Epithelial cell of esophagus (primary cell): Measurements from ENCODE around the gene ADGRL3.

Experiments
- DNase-seq: peaks from one replicate; pipeline ENCODE4 v3.0.0; 2010; ENCODE audit warnings: low read depth
- H3K4me3 ChIP-seq: 2 replicates; pipeline ENCODE4 v1.5.1; 2011; ENCODE audit warnings: mild to moderate bottlenecking, low read length, control low read depth
- TF ChIP-seq, protein P1 (sequence below): IDR thresholded peaks from 2 replicates; pipeline ENCODE4 v1.5.1; 2011; ENCODE audit warnings: low read depth, mild to moderate bottlenecking, low read length, control low read depth, inconsistent platforms; ENCODE audit not compliant: insufficient read depth; ENCODE audit errors: missing control alignments

ADGRL3 gene

DNA sequence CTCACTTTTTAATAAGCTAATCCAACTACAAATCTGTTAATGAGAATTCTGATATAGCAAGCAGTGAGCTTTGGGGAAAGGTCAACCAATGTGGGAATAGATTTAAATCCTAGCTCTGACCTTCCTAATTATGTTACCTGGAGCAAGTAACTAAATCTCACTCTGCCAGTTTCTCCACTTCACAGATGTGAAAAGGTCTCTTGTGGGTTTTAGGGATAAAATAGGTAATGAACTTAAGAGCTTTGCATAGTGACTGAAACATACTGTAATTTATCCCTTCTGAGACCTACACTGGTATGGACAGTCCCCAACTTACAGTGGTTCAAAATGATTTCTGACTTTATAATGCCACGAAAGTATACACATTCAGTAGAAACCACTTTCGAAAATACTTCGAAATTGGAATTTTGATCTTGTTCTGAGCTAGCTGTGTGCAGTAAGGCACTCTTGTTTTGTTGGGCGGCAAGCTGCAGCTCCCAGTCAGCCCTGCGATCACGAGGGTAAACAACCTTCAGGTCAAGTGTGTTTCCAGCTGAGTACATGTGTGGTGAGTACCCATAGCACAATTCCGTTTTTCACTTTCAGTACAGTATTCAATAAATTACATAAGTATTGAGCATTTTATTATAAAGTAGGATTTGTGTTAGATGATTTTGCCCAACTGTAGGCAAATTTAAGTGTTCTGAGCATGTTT, 93.7 kb downstream of the ADGRL3 start:
- TF ChIP-seq, protein P1, sequence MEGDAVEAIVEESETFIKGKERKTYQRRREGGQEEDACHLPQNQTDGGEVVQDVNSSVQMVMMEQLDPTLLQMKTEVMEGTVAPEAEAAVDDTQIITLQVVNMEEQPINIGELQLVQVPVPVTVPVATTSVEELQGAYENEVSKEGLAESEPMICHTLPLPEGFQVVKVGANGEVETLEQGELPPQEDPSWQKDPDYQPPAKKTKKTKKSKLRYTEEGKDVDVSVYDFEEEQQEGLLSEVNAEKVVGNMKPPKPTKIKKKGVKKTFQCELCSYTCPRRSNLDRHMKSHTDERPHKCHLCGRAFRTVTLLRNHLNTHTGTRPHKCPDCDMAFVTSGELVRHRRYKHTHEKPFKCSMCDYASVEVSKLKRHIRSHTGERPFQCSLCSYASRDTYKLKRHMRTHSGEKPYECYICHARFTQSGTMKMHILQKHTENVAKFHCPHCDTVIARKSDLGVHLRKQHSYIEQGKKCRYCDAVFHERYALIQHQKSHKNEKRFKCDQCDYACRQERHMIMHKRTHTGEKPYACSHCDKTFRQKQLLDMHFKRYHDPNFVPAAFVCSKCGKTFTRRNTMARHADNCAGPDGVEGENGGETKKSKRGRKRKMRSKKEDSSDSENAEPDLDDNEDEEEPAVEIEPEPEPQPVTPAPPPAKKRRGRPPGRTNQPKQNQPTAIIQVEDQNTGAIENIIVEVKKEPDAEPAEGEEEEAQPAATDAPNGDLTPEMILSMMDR: no peak
- DNase-seq: no peak
- no peak overlapping the region for H3K4me3 ChIP-seq

DNA sequence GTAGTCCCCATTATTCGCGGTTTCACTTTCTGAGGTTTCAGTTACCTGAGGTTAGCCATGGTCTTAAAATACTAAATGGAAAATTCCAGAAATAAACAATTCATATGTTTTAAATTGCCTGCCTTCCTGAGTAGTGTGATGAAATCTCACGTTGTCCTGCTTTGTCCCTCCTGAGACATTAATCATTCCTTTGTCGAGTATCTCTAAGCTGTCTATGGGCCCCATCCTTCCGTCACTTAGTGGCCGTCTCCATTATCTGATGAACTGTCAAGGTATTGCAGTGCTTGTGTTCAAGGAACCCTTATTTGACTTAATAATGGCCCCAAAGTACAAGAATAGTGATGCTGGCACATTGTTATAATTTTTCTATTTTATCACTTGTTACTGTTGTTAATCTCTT, 94.8 kb downstream of the ADGRL3 start:
- TF ChIP-seq, protein P1: no peak
- no peak for DNase-seq
- no peak overlapping the region for H3K4me3 ChIP-seq

DNA sequence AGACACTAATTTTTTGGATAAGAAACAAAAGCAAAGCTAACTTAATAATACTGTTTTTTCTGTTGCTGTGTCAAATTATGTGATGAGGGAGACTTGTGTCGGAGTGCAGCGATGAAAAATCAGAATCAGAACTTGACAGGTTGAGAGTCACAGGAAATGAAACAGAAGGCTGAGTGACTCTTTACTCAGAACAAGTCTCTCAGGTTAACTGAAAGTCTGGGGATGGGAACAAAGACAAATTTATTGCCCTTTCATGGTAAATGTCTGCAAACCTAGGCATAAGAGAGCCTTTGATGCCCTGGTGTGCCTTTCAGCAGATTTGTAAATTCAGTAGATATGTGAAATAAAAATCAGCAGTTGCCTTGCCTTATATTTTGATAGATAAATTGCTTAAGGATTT, 96.0 kb downstream of the ADGRL3 start:
- TF ChIP-seq, protein P1: no peak
- no peak overlapping the region for H3K4me3 ChIP-seq
- DNase-seq: no peak

DNA sequence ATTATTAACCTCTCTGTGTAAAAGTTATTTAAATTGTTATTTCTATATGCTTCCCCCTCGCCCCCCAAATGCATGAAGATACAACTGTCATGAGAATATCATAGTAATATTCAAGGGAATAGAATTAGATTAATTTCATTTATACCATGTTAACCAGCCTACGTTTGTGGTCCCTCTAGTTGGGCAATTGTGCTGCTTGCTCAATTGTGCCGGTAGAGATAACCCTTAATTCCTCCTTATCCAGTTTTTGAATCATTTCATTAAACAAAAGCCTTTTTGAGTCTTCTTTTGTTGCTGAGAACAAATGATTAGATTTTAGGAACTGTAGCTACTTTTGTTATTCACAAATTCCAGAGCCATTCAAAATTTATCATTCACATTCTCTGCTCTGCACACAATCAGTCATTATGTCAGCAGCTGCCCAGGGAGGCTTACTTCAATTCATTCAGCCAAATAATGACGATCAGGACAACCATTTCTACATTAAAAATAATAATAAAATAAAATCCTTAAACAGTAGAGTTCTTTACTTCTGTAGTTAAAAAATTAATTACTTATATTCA, 98.1 kb downstream of the ADGRL3 start:
- no peak for DNase-seq
- H3K4me3 ChIP-seq: no peak overlapping the region
- TF ChIP-seq, protein P1: no peak

DNA sequence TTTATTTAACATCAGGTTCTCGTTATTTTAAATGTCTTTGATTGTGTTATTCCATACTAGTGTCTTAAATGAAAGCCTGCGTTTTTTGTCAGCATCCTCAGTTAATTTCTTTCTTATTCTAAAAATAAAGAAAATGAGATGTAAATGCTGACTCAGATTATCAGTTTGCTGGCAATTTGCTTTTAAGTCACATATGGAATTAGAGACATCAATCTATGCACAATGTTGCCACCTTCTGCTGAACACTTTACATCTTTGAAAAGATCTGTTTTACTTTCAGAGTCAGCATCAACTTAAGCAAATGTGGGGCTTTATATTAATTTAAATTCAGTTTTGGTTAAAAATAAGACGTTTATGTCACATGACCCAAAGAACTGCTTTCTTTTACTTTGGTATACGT, 99.2 kb downstream of the ADGRL3 start:
- H3K4me3 ChIP-seq: no peak overlapping the region
- TF ChIP-seq, protein P1: no peak
- DNase-seq: no peak

DNA sequence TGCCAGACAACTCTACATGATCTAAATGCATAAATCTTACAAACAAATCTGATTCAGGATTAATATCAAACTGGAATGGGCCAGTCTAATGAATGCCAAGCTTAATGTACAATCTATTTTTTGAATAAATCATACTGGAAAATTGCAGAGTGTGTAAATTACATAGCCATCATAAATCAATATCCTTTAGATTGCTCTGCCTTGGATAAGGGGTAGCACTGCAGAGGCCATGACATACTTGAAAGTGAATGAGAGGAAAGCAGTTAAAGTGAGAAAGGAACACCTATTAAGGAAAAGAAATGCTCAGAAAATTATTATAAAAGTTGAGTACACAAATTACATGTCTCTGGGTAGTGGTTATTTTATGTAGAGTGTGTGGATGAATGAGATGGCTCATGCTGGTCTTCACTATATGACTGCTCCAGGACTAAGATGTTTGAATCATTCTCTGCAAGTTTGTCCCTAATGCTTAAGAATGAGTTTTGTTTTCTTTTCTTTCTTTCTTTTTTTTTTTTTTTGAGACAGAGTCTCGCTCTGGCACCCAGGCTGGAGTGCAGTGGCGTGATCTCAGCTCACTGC, 100.2 kb downstream of the ADGRL3 start:
- TF ChIP-seq, protein P1: no peak
- no peak for DNase-seq
- no peak overlapping the region for H3K4me3 ChIP-seq
